ENCODE data around the gene SUZ12.
"Not testable (repeated sequence)": the region's sequence is repeated elsewhere in the genome, so short reads cannot be mapped to it uniquely, and the experiment has no call there.

GRCh38 chr17:31912705-31913104, 24.1 kb upstream of the SUZ12 start:
- not testable (repeated sequence) for TF ChIP-seq CTCF, POLR2A (IDR thresholded peaks at IDR 0.05)

All from vagina (tissue), 2 donors.